HG02642 (cell line): ENCODE results near the gene SLIT1.

Source experiments
- ATAC-seq: cut with Tn5 transposase; IDR thresholded peaks from one replicate; pipeline ENCODE4 v1.9.1; 2021; ENCODE audit warnings: mild to moderate bottlenecking; ENCODE audit not compliant: unreplicated experiment, poor library complexity

Gene SLIT1

DNA sequence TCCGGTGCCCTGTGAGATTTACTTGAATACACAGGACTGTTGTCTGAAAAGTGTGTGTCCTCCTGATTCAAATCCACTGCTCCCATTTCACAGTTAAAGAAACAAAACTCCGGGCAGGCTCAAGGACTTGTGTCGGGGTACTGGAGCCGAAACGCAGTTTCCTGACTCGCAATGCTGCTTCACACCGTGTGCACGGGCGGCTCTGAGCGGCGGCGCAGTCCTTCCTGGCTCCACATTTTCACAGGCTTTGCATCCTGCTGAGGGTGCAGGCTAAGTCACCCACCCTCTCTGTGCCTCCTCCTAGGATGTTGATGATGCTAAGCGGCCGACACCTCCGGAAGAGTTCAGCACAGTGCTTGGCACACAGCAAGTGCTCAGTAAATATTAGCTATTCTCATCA is 65.4 kb downstream of the SLIT1 start:
- ATAC-seq: no peak

DNA sequence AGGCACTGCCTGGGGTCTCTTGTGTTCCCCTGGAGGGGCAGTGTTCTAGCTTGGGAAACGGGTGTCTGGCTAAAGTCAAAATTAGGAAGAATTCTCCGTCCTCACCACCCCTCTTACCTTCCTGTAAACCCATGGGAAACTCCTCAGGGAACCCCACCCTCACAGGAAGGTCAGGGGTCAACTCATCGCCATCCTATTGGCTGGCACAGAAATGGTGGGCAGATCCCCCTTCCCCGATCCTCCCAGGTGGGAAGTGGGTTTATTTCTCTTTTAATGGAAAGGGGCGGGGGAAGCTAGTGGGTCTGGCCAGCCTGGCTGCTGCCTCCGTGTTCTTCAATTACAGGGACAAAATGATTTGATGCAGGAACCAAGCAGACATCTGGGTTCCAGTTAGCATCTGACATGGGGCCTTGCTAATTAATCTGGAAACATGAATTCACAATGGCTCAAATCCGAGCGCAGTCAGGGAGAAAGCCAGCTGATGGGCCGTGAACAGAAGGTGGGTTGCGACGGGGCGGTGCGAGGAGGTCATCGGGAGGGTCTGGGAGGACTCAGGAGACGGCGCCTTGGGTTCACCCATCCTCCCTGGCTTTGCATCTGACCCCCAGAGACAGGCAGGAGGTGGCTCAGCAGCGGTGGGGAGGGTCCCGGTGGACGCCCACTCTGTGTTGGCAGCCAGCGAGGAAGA is 66.6 kb downstream of the SLIT1 start:
- ATAC-seq: no peak

DNA sequence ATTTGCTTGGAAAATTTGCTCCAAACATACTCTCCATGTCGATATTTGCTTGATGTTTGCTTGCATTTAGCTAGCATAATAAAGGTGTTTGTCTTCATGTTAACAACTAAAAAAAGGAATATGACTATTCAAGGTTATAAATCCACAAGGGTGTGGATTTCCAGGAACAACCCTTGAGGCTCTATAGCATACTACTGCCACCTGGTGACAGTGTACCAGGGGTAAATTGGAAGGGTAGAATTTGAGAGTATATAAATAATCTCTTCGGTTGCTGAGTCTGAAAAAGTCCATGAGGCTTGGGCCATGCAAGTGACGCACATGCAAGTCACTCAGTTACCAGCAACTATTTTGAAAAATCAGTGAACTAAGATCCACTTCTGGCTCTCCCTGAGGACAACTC is 68.4 kb downstream of the SLIT1 start:
- no peak for ATAC-seq

DNA sequence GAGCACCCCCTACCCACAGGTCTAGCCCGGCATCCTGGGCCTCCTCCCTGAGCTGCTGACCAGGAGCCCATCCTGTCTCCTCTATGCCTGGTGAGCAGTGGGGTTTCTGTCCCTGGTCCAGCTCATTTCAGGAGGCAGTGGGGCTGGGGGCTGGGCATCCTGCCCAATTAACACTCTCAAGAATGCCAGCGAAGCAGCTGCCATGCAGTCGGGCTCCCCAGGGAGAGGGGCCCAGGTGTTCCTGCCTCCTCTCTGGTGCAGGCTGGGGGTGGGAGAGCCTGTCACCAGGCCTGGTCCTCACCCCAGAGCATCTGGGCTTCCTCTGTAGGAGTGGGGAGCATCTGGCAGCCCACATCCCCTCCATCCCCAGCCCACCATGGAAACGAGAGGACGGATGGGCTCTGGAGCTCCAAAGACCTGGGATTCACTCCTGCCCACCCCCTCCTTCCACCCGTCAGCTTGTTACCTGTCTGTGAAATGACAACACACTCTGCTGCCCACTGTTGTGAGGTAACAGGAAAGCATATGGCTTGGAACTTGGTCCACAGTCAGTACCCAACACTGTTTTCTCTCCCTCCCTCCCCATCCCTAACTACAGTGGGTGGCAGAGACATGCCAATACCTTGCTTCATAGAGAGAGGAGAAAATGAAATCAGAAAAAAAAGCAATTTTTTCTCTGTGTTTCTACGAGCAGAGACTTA is 69.1 kb downstream of the SLIT1 start:
- ATAC-seq: no peak

DNA sequence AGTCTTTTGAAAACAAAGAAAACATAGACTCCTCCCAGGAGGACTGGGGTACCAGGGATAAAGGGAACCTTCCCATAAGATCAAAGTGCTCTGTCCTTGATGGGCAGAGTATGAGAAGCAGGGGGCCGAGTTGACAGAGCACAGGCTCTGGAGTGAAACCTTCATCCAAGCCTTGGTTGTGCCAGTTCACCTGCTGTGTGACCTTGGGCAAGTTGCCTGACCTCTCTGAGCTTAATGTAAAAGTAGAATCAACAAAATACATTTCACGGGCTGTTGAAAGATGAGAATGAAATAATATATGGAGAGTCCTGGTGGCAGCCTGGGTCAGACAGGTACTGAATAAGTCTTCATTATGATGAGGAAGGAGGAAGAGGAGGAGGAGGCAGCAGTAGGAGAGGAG is 69.9 kb downstream of the SLIT1 start:
- ATAC-seq: no peak

DNA sequence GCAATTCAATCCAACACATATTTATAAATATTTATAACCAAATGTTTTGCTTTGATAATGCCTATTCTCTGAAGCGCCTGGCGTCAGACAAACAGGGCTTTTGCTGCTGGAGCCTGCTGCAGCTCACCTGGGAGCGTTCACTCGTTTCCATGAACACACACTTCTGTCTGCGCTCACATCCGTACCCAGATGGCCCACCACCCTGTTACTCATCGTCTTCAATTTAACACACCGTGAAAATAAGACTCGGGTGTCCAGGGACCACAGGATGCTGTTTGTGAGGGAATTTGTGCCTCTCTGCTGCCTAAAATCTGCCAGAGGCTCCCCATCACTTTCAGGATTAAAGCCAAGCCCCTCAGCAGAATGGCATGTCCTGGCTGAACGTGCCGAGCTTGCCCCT is 74.1 kb downstream of the SLIT1 start:
- no peak for ATAC-seq

DNA sequence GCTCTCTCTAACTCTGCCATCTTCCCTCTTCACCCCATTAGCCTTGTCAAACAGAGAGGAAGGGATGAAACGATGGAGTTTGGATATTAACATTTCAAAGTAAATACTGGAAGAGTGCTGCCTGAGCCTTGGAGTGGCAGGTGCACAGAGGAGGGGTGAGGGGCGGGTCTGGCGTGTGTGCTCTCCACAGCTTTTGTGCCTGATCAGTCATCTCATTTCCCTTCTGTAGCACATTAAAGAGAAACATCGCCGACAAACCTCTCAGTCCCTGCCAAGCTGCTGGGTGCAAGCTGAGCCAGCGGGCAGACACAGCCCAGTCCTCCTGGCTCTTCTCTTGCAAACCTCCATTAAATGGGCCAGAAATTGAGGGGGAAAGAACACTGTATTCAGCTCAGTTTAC is 76.2 kb downstream of the SLIT1 start:
- ATAC-seq: no peak

DNA sequence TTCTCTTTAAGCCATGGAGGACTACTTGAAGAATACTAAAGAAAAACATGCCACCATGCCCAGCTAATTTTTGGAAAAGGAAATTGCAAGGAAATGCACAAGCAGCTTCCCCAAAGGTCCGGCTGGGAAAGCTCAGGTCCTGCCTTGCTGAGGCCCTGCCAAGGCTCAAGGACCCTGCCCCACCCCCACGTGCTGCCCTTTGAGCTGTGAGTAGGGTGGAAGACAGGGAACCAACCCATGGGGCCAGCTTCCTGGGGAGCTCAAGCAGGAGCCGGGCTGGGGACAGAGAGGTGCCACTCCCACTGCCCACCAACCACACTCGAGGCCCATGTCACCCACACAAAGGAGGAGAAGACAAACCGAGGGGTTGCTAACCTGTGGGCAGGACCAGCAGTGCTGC is 78.2 kb downstream of the SLIT1 start:
- ATAC-seq: no peak

DNA sequence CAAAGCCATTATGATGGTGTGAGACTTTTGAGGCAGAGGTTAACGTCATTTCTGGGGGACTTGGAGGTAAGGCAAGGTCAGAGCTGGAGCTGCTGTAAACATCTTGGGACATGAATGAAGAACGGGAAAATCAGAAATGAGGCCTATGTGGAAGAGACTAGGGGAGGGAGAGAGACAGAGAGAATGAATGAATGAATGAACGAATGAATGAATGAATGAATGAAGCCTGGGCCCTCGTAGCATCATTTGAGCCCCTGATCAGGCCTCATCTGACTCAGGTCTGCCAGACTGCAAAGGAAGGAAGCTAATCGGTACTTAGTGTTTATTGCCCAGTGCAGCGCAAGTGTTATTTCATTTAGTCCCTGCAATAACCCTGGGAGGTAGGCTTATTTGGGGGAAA is 79.6 kb downstream of the SLIT1 start:
- ATAC-seq: no peak

DNA sequence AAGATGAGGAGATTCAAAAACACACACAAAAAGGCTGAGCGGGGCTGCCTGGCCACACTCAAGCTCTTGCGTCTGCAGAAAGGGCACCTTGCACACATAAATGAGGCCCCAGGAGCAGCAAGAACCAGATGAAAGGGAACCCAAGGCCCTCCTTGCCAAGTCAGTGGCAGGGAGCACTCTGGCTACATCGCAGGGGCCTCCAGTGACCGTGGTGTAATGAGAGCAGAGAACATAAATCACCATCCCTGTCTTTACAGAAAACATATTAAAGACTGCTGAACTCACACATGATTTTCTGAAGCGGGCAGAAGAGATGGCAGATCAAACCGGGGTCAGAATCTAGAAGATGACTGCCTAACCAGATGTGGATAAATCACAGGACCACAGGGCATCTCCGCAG is 80.5 kb downstream of the SLIT1 start:
- no peak for ATAC-seq

DNA sequence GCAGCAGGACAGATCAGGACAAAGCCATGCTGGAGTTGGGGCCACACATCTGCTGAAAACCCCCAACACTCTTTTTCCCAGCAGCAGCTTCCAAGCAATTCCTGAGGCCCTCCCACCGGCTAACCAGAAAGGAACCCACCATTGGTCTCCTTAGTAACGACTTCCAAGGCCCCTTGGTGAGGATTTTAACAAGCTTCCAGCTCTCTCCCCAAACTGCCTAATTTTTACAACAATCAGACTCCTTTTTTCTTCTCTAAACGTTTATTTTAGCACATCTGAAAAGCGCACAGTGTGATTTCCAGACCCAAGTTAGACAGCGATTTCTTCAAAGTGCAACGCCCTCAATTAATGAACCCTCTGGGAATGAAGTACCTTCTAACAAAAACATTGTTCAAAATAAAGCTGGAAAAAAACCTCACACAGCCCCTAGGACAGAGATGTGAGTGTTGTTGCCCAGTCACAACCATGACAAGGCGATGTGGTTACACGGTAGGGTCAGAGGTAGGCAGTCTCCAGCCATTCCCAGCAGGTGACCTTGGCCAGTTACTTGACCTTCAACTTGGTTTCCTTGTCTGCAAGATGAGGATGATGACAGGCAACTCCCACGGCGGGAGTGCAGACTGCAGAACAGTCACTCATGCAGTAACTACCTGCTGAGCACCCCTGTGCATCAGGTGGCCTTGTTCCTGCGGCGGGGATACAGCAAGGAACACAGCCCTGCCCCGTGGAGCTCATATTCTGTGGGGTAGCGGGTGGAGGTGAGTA is 82.3 kb downstream of the SLIT1 start:
- ATAC-seq: no peak

DNA sequence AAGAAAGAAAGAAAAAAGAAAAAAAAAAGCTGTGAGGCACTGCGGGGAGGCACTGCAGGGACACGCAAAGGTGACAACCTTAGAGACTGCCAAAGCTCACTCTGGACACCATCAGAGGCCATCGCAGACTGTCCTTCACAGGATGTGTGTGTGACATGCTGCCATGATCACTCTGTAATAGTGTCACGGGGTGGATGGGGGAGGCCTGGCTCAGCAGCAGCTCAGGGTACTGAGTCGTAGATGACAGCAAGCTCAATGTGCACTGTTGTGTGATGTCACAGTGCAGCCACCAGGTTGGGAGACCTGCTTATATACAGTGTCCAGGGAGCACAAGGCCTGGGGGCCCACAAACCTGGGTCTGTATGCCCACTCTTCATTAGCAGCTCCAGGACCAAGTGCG is 83.3 kb downstream of the SLIT1 start:
- no peak for ATAC-seq

DNA sequence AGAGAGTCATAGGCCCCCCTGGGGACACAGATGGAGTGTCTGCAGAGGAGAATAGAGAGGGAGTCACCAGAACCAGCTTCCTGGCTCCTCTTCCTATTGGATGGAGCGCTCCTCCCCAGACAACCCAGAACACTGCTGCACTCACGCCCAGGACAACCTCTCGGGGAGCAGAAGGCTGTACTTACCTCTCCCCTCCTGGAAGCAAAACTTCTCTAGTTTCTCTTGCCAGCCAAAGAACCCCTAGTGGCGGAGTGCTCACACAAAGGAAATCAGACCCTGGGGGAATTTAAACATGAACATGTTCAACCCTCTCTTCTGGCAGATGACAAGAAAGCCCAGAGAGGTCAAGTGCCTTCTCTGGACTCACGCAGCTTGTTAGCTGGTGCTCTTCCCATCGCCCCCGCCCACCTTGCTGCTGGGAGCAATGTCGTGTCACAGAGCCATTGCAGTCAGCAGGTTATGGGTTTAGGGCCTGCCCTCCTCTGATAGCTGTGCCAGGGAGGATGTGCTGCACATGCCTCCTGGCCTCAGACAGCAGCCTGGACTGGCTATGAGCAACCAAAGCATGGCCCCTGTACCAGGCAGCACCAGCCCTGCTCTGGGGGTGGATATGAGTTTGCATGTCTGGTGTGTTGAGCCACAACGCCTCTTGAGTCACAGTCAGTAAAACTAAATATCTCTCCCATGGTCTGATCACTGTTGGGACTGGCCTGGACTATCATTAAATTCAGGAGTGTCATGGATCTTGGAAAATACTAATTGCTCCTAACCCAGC is 84.4 kb downstream of the SLIT1 start:
- ATAC-seq: no peak

DNA sequence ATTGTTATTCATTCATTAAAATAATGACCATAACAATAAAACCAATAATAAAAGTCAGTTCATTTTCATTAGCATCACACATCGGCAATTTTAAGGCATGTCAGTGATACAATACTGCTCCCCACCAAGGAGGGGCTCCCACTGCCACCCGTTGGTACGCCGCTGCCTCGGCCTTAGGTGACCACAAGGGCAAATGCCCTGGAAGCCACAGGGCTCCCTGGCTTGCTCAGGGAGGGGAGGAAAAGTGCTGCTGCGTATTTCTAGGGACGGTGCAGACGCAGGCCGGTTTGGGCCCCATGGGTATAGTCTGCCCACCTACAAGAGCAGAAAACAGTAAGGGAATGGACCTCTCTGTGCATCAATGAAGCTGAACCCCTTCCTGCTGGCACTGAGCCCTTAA is 85.1 kb downstream of the SLIT1 start:
- ATAC-seq: no peak

DNA sequence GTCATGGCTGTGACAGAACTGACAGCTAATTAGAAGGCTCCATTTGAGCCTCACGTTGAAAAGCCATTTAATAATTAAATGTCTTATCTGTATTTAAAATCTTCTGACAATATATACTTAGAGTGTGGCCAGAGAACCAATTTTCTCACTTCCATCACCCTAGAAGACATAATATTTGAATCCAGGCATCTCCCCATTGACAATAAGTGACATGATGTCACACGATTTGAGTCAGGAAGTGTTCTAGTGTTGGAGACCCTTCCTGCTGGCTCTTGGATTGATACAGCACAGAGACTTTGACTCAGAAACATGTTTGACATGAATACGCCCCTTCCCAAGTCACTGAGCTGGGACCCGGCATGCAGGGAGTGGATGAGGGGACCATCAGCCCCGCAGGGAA is 85.9 kb downstream of the SLIT1 start:
- no peak for ATAC-seq

DNA sequence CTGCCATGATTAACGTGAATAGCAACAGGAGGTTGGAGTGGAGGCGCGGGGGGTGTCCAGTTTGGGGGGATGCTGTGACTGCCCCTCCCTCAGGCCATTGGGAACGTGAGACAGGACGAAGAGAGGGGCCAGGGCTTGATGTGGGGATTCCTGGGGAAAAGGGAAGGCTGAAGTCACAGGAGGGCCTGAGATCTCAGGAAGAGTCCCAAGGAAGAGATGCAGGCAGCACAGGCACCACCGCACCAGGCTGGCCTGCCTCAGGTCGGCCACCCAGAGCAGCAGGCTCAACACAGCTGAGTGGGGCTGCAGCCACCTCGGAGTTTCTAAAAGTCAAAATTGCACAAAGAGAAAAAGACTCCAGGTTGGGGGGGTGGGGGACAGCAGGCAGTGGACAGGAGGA is 86.7 kb downstream of the SLIT1 start:
- ATAC-seq: no peak

DNA sequence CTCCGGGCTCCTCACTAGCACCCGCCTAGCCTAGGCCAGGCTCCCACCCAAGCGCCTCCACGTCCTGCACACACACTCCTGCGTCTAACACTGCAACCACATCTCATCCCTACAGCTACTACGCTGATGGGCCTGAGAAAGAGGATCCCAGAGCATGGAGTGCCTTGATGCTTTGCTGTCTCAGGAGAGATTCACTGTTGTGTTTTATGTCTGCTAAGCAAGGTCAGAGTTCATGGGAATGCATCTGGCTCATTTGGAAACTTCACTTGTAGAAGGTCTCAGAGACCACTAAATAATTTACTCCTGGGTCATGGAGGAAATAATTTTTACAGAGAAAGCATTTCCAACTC is 88.7 kb downstream of the SLIT1 start:
- ATAC-seq: no peak

DNA sequence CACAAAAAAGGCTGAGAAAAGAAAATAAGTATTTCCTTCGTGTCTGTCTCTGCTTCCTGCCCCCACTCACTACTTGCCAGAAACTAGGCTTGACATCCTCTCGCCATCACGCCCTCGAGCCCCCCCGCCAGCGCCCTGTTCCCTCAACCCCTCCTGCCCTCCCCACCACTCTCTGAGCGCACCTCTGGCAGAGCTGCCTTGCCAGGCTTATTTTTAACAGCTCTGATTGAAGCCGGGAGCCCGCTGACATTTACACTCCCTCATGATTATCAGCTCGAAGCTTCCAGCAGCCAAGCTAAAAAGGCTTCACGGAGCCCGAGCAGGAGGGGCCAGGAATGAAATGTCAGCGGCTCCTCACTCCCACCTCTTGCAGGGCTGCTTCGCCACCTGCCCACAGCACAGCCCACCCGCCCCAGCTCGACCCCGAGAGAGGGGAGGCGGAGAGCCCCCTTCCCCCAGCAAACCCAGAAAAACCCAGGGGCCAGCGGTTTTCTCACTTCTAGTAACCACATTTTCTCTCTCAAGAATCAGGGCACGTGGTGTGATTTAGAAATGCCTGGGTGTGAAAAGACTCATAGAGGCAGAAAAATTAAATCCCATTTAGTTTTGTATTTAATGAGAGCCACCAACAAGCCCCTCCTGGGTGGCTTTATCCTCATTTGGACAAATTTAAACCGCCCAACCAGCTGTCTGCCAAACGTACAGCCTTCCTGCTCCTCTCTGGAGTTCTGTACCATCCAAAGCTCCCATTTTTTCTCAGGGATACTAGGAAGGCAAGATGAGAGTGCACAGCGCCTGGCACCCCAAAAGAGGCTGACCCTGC is 89.3 kb downstream of the SLIT1 start:
- no peak for ATAC-seq

DNA sequence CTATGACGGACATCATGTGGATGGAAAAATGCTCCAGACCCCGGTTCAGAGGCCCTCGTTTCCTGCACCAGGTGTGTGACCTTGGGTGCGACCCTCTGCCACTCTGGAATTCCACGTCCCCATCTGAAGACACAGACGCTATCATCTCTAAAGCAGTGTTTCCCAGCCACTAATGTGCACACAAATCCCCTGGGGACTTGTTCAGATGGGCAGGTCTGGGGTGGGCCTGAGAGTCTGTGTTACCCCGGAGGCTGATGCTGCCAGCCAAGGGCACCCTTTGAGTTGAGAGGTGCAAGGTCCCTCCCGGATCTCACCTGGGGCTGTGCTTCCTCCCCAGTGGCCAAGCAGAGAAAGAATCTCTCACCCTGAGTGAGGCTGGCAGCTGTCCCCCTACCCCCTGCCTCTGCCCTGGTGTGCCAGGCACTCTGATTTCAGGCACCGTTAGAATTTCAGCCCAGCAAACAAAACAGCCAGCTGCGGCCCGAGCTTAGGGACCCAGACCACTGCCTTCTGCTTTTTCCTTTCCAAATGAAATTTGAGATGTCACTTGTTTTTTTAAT is 90.0 kb downstream of the SLIT1 start:
- ATAC-seq: no peak

DNA sequence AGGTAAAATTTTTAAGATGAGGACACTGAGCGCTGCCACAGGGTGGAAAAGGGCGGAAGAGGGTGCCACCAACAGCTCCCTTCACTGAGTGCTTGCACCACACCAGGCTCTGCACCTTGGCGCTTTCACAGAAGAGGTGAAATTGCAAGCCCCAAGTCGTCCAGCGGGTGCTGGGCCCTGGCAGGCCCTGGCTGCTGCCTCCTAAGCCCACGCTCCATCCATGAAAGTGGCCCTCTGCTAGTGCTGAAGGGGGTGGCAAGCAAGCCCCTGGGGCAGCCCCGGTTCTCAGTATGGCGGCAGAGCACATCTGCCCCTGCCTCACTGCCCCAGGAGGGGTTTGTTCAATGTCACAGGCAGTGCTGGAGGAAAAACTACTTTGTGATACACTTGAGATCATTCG is 95.1 kb downstream of the SLIT1 start:
- no peak for ATAC-seq
